K562 treated with DMSO at 1 percent for 4 hours (cell line): Measurements from ENCODE around the gene C4orf17. TPM values are rescaled to one million over a fixed set of nuclear protein-coding genes. Genes with fewer than 3 reads are reported as not detected.

Experiments
- total RNA-seq: library from RNA; unstranded; fragments of 300-600 nt; gene quantifications from 2 replicates; pipeline ENCODE4 v1.2.3, GENCODE V29; 2022; ENCODE audit not compliant: insufficient read depth

C4orf17 gene
- total RNA-seq = not detected in 2 replicates

DNA sequence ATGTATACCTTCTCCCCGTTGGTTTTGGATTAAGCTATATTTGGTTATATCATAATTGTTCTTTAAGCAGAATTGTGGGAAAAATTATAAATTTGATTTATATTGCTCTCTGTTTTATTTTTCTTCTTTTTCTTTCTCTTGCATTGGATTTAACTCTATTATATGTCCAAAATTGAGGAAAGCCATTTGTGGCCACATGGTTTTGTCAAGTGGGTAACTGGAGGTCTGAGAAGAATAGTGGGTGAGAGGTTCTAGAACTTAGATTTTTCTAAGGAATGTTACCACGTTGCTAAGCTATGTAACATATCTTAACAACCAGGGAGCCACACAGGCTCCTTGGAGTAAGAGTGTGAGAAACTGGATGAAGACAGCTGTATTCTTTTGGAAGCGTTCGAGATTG is at the start of gene C4orf17:
TSS of gene C4orf17 (plus strand) at position 301 of the 400 bp plus-strand sequence. CDS start 2,061 bp downstream, outside the sequence.

GRCh38 chr4:99563310-99564186 is 52.7 kb downstream of the C4orf17 start, which contains the start of gene TRMT10A:
Gene TRMT10A, minus strand, starts transcription at chr4:99564039. Its CDS starts 4,701 bp downstream, at chr4:99559338.

DNA sequence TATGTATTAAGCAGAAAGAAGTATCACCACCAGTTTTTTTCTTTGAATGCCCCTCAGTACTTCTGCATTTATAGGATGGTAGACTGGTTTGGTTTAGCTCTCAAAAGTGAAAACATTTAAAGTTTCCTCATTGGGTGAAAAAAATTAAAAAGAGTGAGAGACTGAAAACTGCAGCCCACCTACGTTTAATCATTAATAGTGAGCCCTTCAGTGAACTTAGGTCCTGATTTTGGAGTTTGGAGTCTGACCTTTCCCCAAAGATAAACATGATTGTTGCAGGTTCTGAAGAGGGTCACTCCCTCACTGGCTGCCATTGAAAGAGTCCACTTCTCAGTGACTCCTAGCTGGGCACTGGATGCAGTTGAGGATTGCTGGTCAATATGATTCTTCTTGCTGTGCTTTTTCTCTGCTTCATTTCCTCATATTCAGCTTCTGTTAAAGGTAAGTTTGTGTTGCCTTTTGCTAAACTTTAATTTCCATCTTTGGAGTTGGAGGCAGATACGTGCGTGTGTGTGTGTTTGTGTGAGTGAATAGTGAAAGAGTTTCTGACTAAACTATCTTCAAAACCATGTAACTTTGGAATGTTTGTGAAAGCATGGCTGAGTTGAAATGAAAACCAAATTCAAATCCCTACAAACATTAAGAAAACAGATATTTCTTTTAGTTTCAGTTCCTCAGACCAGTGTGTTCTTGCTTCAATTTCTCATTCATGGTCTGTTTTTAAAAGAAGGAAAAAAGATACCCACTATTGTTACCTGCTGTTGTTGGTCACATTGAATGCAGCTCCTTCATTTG is 63.9 kb downstream of the C4orf17 start, which contains the start of gene MTTP:
TSS of gene MTTP (plus strand) at position 295 of the 795 bp plus-strand sequence. CDS start at position 381, 86 bp downstream.

Other genes with a start within 250 kb of the C4orf17 start
- gene ADH1A, start 220.0 kb upstream of the C4orf17 start, total RNA-seq = not detected in 2 replicates
- gene ADH1B, start 189.6 kb upstream of the C4orf17 start, total RNA-seq = not detected in 2 replicates
- gene ADH1C, start 158.3 kb upstream of the C4orf17 start, total RNA-seq = not detected in 2 replicates
- not detected in 2 replicates for gene ADH7, start 75.7 kb upstream of the C4orf17 start, total RNA-seq
- 2.0 and 7.1 TPM in 2 replicates for gene TRMT10A, start 53.0 kb downstream of the C4orf17 start, total RNA-seq
- gene MTTP, start 63.8 kb downstream of the C4orf17 start, total RNA-seq = not detected in 2 replicates
- gene C4orf54, start 146.8 kb downstream of the C4orf17 start, total RNA-seq = not detected in 2 replicates